HG03521 (cell line): ENCODE measurements around the gene ZNF507.

Source experiments
- ATAC-seq: cut with Tn5 transposase; IDR thresholded peaks from one replicate; pipeline ENCODE4 v1.9.1; 2021; ENCODE audit warnings: mild to moderate bottlenecking, moderate library complexity; ENCODE audit not compliant: unreplicated experiment

ZNF507 gene

GRCh38 chr19:32345261-32346207, at the start of gene ZNF507:
TSS of gene ZNF507 (plus strand) at chr19:32345610. CDS start at chr19:32352831, 7,221 bp downstream.
- ATAC-seq: peak; percentile 82

GRCh38 chr19:32296694-32297093, 48.7 kb upstream of the ZNF507 start:
- ATAC-seq: no peak

GRCh38 chr19:32302778-32303177, 42.6 kb upstream of the ZNF507 start:
- ATAC-seq: no peak

DNA sequence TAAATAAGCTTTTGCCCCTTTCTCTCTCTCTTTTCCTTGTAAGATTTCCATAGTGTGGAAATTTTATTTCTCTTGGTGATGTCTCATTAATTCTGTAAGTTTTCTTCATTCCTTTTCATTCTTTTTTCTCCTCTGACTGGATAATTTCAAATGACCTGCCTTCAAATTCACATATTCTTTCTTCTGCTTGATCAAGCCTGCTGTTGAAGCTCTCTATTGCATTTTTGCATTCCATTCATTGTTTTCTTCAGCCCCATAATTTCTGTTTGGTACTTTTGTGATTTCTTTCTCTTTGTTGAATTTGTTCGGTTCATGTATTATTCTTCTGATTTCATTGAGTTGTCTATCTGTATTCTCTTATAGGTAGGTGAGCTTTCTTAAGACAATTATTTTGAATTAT, 42.2 kb upstream of the ZNF507 start:
- ATAC-seq: no peak

DNA sequence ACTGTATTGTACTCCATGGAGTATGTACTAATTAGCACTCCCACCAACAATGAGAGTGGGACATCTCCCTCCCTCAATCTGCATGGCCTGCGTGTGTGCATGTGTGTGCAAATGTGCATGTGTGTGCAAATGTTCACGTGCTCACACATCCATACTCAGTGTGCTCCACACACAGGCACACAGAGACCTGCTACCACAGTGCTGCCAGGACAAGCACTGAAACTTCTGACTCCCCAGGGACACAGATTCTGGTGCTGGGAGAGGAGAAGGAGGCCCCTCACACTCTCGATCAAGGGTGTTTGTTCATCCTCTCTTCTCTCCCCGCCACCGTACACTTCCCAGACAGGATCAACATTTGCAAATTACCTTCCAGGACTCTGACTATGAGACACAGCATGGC, 37.8 kb upstream of the ZNF507 start:
- no peak for ATAC-seq

- ATAC-seq: no peak
These were observed 36.9 kb upstream of the ZNF507 start for GRCh38 chr19:32308431-32309077.

- ATAC-seq: no peak
These were observed 35.6 kb upstream of the ZNF507 start for GRCh38 chr19:32309711-32310390.

DNA sequence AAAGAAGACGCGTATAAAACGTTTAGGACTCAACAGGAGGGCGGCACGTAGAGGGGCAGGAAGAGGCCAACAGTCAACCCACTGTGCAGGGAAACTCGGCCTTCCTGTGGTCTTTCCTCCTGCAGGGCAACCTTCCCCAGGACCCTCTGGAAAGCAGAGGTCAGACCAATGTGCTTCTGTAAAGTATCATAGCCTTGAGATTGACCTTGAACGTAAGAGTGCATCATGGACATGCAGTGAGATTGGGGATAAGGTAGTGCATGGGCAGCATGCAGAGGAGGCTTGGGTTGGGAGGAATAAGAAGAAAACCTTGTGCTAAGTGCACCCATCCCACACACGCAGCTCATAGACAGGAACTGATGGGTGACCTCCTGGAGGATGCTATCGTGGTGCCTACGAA, 34.0 kb upstream of the ZNF507 start:
- ATAC-seq: no peak

DNA sequence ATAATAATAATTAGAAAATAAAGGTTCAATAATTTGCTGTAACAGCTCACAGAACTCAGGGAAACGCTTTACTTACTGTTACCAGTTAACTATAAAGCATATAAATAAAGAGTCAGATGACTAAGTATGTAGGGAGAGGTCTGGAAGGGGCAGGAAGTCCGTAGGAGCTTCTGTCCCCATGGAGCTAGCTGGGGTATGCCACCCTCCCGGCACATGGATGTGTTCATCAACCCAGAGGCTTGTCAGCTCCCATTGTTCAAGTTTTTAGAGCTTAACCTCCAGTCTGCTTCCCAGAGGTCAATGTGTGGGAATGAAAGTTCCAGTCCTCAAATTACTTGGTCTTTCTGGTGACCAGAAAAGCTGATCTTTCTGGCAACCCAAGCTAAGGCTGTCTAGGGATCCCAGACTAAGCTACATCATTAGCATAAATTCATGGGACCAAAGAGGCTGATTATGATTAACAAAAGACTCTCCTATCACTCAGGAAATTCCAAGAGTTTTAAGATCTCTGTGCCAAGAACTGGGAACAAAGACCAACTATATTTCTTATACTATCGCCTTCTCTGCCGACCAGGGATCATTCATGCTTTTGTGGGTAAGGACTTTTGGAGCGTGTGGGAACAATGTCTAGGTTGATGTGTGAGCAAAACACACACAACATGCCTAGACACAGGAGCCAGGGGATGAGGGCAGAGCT, 31.7 kb upstream of the ZNF507 start:
- ATAC-seq: no peak

DNA sequence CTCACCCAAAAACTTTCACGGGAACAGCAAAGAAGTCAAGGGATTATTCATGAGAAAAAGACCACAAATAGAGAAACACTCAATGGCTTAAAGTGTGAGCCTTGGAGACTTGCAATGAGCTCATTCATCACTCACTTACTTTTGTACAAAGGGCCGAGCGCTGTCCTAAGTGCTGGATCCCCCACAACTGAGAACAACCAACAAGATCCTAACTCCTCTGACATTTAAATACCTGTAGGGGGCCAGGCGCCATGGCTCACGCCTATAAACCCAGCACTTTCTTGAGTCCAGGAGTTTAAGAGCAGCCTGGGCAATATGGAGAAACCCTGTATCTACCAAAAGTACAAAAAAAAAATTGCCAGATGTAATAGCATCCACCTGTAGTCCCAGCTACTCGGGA, 29.4 kb upstream of the ZNF507 start:
- no peak for ATAC-seq

GRCh38 chr19:32317086-32317485, 28.3 kb upstream of the ZNF507 start:
- no peak for ATAC-seq

- ATAC-seq: no peak
These were observed 26.4 kb upstream of the ZNF507 start for GRCh38 chr19:32318884-32319520.

GRCh38 chr19:32322541-32322940, 22.9 kb upstream of the ZNF507 start:
- no peak for ATAC-seq

DNA sequence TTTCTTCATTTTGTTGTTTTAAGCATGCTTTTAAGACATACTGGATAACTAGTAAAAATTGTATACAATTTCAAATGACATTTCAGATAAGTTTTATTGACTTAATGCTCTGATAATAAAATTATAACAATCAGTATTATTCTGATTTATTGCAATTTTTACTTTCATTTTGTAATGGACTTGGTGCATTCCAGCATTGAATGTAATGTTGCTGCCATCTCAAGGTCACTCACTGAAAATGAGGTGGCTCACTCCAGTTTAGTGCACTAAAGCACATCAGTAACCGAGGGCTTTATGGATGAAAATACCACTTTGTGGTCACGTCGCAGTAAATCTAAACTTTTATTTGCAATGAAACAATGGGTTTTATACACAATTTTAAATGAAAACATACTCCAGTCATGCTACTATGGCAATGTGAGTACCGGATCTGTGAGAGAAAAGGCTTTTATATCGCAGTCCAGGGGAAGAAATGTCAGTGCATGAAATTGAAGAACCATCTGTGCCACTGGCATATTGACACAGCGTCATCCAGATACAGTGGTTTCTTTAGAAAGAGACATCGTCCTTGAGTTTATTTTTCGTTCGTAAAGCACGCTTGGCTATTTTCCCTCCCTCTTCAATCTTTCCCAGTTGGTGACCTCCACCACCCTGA, 20.7 kb upstream of the ZNF507 start:
- no peak for ATAC-seq

GRCh38 chr19:32330213-32330857, 15.1 kb upstream of the ZNF507 start:
- ATAC-seq: no peak

DNA sequence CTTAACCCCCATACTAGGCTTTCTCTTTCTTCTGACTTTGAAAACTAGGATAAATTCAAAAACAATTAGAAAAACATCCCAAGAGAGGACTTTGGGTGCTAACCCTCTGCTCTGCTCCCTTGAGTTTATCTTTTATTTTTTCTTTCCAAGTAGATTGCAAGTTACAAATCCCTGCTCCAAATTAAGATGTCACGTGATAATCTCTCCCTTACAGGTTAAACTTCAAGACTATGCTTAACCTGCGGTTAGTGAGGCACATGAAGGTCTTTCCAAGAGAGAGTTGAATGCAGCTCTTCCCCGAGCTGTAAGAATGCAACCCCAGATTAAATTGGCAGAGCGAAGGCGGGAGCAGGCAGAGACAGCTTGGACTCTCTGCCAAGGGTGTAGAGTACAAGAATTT, 12.2 kb upstream of the ZNF507 start:
- no peak for ATAC-seq

DNA sequence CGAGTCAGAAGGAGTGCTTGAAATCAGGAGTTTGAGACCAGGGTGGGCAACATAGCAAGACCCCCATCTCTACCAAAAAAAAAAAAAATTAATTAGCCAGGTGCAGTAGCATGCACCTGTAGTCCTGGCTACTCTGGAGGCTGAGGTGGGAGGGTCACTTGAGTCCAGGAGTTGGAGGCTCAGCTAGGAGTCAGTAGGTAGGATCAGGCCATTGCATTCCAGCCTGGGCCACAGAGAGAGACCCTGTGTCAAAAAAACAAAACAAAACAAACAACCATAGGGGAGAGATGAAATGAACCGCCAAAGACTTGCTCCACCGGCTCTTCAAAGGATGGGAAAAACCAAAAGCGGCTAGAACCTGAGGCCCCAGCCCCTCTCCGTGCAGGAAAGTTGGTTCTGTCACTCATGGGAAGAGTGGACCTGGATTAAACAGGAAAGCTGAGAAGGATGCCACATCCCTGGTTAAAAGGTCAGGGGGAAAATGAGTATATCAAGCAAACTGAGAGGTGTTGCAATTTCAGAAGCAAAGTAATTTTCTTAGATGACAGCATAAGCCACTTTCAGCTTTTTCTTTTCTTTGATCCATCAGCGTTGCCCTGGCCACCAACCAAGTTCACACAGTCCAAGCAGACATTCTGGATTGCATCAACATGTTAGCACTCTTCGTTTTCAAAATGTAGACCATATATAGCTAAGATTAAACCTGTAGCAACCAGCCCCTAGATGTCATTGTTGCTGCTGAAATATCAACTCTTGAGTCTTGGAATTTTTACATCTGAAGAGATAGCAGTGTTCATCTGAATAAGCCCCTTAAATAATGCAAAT, 8.9 kb upstream of the ZNF507 start:
- no peak for ATAC-seq

DNA sequence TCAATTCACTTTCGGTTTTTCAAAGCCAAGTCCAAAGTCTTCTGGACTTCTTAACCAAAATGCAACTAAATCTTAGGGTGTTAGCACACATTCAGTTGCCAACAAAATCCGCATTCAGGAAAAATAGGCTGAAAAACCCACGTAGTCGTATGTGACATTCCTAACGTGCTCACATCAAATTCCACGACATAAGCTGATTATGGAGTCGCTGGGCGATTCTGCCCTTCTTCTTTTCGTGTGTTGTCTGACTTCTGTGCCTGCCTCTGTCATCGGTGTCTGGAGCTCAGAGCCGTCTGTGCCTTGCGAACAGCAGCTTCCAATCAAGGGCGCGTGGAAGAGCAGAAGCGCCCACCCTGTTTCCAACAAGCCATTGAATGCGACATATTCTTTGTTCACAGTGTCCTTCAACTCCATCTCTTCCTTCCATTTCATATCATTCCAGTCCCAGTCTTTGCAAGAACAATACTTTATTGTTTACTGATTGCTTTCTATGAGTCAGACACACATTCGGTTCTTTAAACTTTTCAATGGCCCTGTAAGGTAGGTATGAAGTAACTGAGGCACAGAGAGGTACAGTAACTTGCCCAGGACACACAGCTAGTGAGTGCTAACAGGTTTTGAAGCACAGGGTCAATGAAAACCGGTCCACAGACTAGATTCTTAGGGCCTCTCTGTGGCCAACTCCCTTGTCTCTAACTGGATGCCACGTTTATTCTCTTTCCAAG, 8.2 kb upstream of the ZNF507 start:
- no peak for ATAC-seq
